HG03159 (cell line): ENCODE results near the gene KRTAP23-1.

ENCODE experiments used
- ATAC-seq: cut with Tn5 transposase; IDR thresholded peaks from one replicate; pipeline ENCODE4 v1.9.1; 2021; ENCODE audit warnings: mild to moderate bottlenecking, moderate library complexity; ENCODE audit not compliant: unreplicated experiment

The KRTAP23-1 gene

DNA sequence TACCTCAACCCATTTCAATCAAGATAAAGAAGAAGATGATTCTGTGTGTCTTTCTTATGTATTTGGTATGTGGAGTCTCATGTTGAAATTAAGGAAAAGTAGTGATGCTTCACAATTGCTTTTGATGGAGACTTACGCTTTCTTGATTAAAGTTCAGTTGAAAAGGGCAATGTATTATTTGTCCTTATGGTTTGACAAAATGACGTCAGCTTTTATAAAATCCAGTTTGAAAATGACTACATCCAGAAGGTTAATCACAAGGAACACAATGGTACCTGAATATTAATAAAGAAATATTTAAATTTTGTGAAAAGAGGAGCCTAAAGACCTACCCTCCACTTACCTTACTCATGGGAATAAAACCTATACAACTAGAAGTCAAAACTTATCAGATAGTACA lies 32.7 kb downstream of the KRTAP23-1 start:
- no peak for ATAC-seq

DNA sequence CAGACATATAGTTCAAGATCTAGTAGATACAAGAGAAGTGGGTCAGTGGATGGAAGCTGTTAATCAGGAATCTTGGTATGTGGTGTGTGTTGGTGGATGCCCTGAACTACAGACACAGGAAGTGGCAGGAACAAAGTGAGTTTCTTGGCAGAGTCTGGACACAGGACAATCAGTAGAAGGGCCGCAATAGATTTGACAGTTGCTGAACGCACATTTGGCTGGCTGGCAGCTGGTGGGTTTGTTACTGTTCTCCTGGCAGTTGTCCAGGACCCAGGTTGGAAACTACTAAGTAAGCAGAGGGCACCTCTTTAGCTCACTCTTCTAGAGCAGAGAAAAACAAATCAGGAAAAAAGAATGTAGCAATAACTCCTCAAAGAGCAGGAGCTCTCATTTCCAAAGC lies 41.5 kb downstream of the KRTAP23-1 start:
- ATAC-seq: no peak

DNA sequence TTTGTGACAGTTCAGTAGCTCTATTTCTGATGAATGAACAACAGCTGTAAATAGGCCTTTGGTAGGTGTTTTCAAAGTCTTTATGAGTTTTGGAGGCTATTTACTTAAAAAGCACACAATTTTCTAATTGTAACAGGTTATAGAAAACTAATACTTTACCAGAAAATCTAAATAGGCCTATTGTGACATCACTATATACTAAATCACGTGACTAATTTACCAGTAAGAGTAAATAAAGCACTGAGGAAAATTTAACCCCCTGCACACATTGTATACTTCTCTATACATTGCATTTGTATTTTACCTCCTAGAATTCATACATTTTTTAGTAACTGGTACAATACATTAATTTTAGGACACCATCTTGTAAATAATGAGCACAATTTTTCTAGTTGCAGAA lies 43.3 kb downstream of the KRTAP23-1 start:
- no peak for ATAC-seq
